HL-60 (cell line): Measurements from ENCODE around the gene ANKRD28.
"Not testable (repeated sequence)": the region's sequence is repeated elsewhere in the genome, so short reads cannot be mapped to it uniquely, and the experiment has no call there.

Experiments used
- POLR2AphosphoS5 ChIP-seq: IDR thresholded peaks from 2 replicates; pipeline ENCODE4 v1.6.1; 2012; ENCODE audit warnings: low read depth
- SPI1 ChIP-seq: IDR thresholded peaks from 2 replicates; pipeline ENCODE4 v1.6.1; 2012; ENCODE audit warnings: low read depth, mild to moderate bottlenecking, borderline replicate concordance
- TF ChIP-seq, protein P1 (sequence below): IDR thresholded peaks from one replicate; pipeline ENCODE4 v1.5.1; 2011; ENCODE audit warnings: low read length, control low read depth, inconsistent platforms; ENCODE audit not compliant: insufficient read depth
- TF ChIP-seq, protein P2 (sequence below): IDR thresholded peaks from 2 replicates; pipeline ENCODE4 v1.6.1; 2012; ENCODE audit warnings: low read depth; ENCODE audit not compliant: insufficient replicate concordance

DNA sequence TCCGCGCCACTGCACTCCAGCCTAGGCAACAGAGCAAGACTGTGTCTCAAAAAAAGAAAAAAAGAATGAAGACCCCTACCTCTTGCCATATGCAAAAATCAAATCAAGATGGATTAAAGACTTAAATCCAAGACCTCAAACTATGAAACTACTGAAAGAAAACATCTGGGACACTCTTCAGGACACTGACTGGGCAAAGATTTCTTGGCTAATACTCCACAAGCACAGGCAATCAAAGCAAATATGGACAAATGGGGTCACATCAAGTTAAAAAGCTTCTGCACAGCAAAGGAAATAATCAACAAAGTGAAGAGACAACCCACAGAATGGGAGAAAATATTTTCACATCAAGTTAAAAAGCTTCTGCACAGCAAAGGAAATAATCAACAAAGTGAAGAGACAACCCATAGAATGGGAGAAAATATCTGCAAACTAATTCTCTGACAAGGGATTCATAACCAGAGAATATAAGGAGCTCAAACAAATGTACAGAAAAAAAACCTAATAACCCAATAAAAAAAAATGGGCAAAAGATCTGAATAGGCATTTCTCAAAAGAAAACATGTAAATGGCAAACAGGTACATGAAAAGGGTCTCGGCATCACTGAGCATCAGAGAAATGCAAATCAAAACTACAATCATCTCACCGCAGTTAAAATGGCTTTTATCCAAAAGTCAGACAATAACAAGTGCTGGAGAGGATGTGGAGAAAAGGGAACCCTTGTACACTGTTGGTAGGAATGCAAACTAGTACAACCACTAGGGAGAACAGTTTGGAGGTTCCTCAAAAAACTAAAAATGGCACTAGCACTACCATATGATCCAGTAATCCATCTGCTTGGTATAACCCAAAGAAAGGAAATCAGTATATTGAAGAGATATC, 43.6 kb upstream of the ANKRD28 start:
- TF ChIP-seq POLR2AphosphoS5, SPI1: not testable (repeated sequence)
- TF ChIP-seq, protein P1, sequence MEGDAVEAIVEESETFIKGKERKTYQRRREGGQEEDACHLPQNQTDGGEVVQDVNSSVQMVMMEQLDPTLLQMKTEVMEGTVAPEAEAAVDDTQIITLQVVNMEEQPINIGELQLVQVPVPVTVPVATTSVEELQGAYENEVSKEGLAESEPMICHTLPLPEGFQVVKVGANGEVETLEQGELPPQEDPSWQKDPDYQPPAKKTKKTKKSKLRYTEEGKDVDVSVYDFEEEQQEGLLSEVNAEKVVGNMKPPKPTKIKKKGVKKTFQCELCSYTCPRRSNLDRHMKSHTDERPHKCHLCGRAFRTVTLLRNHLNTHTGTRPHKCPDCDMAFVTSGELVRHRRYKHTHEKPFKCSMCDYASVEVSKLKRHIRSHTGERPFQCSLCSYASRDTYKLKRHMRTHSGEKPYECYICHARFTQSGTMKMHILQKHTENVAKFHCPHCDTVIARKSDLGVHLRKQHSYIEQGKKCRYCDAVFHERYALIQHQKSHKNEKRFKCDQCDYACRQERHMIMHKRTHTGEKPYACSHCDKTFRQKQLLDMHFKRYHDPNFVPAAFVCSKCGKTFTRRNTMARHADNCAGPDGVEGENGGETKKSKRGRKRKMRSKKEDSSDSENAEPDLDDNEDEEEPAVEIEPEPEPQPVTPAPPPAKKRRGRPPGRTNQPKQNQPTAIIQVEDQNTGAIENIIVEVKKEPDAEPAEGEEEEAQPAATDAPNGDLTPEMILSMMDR = not testable (repeated sequence)
- TF ChIP-seq, protein P2, sequence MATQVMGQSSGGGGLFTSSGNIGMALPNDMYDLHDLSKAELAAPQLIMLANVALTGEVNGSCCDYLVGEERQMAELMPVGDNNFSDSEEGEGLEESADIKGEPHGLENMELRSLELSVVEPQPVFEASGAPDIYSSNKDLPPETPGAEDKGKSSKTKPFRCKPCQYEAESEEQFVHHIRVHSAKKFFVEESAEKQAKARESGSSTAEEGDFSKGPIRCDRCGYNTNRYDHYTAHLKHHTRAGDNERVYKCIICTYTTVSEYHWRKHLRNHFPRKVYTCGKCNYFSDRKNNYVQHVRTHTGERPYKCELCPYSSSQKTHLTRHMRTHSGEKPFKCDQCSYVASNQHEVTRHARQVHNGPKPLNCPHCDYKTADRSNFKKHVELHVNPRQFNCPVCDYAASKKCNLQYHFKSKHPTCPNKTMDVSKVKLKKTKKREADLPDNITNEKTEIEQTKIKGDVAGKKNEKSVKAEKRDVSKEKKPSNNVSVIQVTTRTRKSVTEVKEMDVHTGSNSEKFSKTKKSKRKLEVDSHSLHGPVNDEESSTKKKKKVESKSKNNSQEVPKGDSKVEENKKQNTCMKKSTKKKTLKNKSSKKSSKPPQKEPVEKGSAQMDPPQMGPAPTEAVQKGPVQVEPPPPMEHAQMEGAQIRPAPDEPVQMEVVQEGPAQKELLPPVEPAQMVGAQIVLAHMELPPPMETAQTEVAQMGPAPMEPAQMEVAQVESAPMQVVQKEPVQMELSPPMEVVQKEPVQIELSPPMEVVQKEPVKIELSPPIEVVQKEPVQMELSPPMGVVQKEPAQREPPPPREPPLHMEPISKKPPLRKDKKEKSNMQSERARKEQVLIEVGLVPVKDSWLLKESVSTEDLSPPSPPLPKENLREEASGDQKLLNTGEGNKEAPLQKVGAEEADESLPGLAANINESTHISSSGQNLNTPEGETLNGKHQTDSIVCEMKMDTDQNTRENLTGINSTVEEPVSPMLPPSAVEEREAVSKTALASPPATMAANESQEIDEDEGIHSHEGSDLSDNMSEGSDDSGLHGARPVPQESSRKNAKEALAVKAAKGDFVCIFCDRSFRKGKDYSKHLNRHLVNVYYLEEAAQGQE = not testable (repeated sequence)
